Colon (tissue), 2 donors: ENCODE data around the gene KRTAP4-11.
"Not testable (repeated sequence)": the region's sequence is repeated elsewhere in the genome, so short reads cannot be mapped to it uniquely, and the experiment has no call there.

Source experiments
- FAIRE-seq: peaks from 2 replicates; lab custom pipeline; 2012; peaks lifted over from hg19 to GRCh38; lab: Jason Lieb, UNC
- donor health status: control.
- donor health status: control.

Gene KRTAP4-11

DNA sequence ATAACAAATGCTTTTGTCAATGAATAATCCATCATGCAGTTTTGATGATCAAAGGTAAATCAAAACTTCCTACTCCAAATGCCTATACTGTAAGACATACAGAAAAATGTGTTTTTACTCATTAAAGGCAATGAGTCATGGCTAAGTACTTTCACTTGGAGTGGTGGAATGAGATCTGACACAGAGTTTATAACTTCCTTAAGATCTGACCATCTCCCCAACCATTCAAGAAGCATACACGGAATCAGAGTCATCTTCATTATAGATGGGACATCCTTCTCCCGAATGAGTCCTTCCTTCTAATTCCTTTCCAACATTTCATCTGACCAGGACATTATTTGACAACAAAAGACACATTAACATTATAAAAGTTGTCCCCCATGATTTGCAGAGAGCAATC, 34.7 kb downstream of the KRTAP4-11 start:
- not testable (repeated sequence) for FAIRE-seq

DNA sequence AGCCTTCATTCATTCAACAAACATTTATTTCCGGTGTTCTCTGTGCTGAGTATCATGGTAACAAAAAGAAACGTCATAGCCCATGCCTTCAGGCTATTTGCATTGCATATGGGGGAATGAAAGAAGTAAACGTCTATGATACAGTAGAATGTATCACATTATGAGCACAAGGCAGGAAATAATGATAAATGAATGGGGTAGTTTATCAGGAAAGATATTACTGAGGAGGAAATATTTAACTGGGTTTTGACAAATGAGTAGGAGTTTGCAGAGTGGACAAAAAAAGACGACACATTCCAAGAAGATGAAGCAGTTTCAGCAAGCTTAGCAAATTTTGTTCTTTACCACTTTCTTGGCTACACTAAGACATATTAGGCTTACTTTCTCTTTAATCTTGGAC, 35.5 kb downstream of the KRTAP4-11 start:
- no peak for FAIRE-seq

DNA sequence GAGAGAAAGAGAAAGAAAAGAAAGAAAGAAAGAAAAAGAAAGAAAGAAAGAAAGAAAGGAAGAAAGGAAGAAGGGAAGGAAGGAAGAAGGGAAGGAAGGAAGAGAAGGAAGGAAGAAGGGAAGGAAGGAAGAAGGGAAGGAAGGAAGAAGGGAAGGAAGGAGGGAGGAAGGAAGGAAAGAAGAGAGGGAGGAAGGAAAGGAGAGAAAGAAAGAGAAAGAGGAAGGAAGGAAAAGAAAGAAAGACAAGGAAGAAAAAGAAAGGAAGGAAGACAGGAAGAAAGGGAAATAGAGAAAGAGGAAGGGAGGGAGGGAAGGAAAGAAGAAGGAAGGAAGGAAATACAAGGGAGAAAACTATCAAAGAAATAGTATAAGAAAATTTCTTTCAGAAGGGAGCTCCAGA, 41.4 kb downstream of the KRTAP4-11 start:
- no peak for FAIRE-seq

DNA sequence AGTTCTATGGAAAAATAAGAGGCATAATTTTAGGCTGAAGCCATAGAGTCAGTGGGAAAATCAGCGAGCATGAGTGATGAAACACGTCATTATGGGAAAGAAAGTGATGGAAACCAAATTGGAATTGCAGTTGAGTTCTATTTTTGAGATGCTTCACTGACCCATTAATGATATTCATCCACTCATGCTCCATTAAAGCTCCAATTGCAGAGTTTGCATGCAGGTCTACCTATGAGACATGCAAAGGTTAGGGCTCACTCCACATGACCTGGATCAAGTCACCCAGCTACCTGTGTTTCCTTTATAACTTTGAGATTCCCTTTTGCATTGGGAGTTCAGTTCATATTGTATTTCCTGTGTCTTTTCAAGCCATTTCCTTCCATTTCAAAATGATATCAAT, 44.5 kb downstream of the KRTAP4-11 start:
- no peak for FAIRE-seq

DNA sequence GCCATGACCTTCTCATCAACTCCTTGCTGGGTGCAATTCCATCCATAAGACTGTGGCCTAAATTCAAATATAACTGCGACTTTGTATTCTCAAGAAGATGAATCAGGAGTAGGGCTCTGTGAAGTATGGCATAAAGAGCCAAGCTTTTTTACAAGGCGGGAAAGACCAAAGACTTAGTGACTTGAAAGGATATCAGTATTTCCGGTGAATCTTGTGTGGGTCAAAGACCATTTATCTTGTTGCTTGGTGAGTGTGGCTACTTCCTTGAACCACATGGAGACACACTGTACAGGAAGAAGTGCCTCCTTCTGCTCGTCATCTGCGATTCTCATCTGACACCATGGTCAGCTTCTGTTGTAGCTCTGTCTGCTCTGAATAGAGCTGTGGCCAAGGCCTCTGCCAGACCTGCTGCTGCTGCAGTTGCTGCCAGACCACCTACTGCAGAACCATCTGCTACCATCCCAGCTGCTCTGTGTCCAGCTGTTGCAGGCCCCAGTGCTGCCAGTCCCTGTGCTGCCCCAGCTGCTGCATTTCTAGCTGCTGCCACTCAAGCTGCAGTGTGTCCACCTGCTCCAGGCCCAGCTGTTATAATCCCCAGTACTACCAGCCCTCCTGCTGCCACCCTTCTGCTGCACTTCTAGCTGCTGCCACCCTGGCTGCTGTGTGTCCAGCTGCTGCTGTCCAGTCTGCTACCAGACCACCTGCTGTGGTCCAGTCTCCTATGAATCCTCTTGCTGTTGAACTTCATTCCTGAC, 46.4 kb downstream of the KRTAP4-11 start:
- FAIRE-seq: no peak

DNA sequence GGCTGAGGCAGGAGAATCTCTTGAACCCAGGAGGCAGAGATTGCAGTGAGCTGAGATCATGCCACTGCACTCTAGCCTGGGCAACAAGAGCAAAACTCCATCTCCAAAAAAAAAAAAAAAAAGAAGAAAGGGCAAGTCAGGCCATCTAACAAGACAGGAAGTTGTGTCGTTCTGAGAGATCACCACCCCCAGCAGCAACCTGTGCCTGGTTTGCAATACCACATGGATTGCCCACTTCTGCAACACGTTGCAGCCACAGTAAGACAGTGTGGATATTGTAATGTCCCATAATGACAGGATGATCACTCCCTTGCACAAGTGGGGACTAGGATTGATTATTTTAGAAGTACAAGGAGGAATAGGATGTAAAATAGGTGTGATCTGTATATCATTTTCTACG, 49.1 kb downstream of the KRTAP4-11 start:
- FAIRE-seq: no peak

DNA sequence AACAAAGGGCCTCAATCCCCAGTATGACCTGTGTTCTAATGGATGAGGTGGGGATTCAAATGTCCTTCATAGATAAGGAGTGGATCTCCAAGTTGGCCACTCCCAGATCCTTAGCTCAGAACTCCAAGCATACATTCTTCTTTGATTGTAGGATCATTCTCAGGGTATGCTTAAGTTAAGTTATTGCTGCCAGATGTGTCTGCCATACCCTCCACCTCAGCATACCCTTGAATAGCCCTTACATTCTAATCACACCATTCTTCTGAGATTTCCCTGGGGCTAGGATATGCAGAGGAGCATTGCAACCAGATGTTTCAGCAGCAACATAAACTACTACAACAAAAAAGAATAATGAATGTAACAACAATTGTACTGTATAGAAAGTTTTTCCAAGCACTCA, 50.9 kb downstream of the KRTAP4-11 start:
- no peak for FAIRE-seq
